Left ventricle myocardium inferior (tissue), 1 donor: ENCODE data around the gene TNFRSF1A. TPM values are rescaled to one million over a fixed set of nuclear protein-coding genes. Genes with fewer than 3 reads are reported as not detected.

Source experiments
- DNase-seq: peaks from one replicate; pipeline ENCODE4 v3.0.0-alpha.2; 2020
- H3K27ac ChIP-seq: fragments of 200-600 bp; replicated peaks from 2 replicates; pipeline ENCODE4 v1.8.0; 2021
- H3K27me3 ChIP-seq: fragments of 200-600 bp; 2 replicates; pipeline ENCODE4 v1.8.0; 2021; ENCODE audit warnings: low read depth
- H3K36me3 ChIP-seq: fragments of 200-600 bp; 2 replicates; pipeline ENCODE4 v1.8.0; 2021
- H3K4me1 ChIP-seq: fragments of 200-600 bp; 2 replicates; pipeline ENCODE4 v1.8.0; 2021
- H3K4me3 ChIP-seq: fragments of 200-600 bp; 2 replicates; pipeline ENCODE4 v1.8.0; 2021; ENCODE audit warnings: mild to moderate bottlenecking, moderate library complexity
- H3K9me3 ChIP-seq: fragments of 200-600 bp; replicated peaks from 2 replicates; pipeline ENCODE4 v1.8.0; 2021
- intact Hi-C: fragments of 100-400 bp; cut with micrococcal nuclease; formaldehyde crosslinking; loops from one replicate; pipeline ENCODE4 v1.11.0; 2022
- total RNA-seq: library from RNA; stranded (reverse); fragmentation: NEBNext Ultra II Directional; extraction: Animal tissue kit (Norgen Biotek cat#: 25700); gene quantifications from one replicate; pipeline ENCODE4 v1.2.1, GENCODE V29; 2021
- TF ChIP-seq, protein P1 (sequence below): fragments of 200-600 bp; IDR thresholded peaks from 2 replicates; pipeline ENCODE4 v1.8.0; 2021; ENCODE audit warnings: antibody characterized with exemption, mild to moderate bottlenecking, borderline replicate concordance
- donor health status: DM: no; HTN: yes; CAD: no; lungs with severe emphysema.

The TNFRSF1A gene
- total RNA-seq, 1 donor from 2014 or later: 45.6 TPM

DNA sequence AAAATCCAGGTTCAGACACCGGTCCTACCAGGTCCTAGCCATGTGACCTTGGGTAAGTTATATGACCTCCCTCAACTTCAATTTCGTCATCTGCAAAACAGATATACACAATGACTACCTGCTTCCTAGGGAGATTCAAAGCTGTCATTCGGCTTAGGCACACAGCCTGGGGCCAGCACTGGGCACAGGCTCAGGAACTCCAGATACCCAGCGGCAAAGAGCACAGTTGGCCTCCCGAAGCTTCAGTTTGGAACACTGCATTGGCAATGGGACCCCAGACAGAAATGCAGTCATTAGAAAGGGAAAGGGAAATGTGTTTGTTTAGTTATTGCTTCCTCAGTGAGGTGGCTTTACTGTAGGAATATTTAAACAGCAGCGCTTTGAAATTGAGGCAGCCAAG is 20.0 kb downstream of the TNFRSF1A start:
- Histone ChIP-seq H3K4me3 (no peak overlapping the region), H3K9me3 (no peaks in the 10 kb centered on the region), H3K36me3 (no peaks in the 10 kb centered on the region), H3K27ac (peak overlapping the region; percentile 83), H3K4me1 (peaks cover 53% of the 10 kb centered on the region), H3K27me3 (no peaks in the 10 kb centered on the region)
- no peak for DNase-seq
- TF ChIP-seq, protein P1, sequence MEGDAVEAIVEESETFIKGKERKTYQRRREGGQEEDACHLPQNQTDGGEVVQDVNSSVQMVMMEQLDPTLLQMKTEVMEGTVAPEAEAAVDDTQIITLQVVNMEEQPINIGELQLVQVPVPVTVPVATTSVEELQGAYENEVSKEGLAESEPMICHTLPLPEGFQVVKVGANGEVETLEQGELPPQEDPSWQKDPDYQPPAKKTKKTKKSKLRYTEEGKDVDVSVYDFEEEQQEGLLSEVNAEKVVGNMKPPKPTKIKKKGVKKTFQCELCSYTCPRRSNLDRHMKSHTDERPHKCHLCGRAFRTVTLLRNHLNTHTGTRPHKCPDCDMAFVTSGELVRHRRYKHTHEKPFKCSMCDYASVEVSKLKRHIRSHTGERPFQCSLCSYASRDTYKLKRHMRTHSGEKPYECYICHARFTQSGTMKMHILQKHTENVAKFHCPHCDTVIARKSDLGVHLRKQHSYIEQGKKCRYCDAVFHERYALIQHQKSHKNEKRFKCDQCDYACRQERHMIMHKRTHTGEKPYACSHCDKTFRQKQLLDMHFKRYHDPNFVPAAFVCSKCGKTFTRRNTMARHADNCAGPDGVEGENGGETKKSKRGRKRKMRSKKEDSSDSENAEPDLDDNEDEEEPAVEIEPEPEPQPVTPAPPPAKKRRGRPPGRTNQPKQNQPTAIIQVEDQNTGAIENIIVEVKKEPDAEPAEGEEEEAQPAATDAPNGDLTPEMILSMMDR: no peak
- intact Hi-C loops: no loop called here

DNA sequence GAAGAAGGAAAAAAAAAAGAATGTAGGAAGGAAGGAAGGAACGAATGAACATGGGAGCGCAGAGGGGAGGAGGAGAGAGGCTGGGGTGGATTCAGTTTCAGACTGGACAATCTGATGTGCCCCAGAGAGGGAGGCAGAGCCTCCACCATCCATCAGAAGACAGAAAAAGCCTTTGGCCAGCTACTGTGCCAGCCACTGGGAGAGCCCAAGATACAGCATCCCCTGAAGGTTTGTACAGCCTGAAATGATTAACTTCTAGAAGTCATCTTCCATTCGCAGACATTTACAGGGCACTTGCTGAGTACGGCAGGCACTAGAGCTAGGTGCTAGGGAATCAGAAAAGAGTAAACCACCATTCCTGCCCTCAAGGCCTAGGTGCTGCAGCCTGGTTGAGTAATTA is 22.4 kb downstream of the TNFRSF1A start:
- peaks cover 28% of the 10 kb centered on the region for H3K4me1 ChIP-seq
- DNase-seq: no peak
- intact Hi-C loops: no loop called here
- no peaks in the 10 kb centered on the region for H3K9me3 ChIP-seq
- no peak overlapping the region for H3K27ac ChIP-seq
- H3K4me3 ChIP-seq: no peak overlapping the region
- H3K27me3 ChIP-seq: no peaks in the 10 kb centered on the region
- TF ChIP-seq, protein P1: no peak
- H3K36me3 ChIP-seq: no peaks in the 10 kb centered on the region

DNA sequence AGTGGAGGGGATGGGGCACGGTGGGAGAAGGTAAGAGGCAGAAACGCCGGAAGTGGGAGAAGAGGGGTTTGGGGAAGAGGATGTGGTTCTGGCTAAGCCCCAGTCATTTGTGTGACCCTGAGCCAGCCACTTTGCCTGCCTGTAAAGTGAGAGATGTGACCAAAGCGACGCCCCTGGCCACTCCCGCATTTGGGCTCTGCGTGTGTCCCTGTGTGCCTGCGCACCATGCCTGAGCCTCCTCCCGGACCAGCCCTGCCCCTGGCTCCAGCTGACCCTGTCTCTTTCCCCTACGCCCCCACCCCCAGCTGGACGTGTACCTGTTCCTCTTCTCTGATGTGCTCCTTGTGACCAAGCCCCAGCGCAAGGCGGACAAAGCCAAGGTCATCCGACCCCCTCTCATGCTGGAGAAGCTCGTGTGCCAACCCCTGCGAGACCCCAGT is 23.4 kb downstream of the TNFRSF1A start:
- Histone ChIP-seq H3K27ac (no peak overlapping the region), H3K36me3 (no peaks in the 10 kb centered on the region), H3K4me3 (no peak overlapping the region), H3K4me1 (peaks cover 18% of the 10 kb centered on the region), H3K9me3 (no peaks in the 10 kb centered on the region), H3K27me3 (no peaks in the 10 kb centered on the region)
- intact Hi-C loops: no loop called here
- TF ChIP-seq, protein P1: no peak
- no peak for DNase-seq

DNA sequence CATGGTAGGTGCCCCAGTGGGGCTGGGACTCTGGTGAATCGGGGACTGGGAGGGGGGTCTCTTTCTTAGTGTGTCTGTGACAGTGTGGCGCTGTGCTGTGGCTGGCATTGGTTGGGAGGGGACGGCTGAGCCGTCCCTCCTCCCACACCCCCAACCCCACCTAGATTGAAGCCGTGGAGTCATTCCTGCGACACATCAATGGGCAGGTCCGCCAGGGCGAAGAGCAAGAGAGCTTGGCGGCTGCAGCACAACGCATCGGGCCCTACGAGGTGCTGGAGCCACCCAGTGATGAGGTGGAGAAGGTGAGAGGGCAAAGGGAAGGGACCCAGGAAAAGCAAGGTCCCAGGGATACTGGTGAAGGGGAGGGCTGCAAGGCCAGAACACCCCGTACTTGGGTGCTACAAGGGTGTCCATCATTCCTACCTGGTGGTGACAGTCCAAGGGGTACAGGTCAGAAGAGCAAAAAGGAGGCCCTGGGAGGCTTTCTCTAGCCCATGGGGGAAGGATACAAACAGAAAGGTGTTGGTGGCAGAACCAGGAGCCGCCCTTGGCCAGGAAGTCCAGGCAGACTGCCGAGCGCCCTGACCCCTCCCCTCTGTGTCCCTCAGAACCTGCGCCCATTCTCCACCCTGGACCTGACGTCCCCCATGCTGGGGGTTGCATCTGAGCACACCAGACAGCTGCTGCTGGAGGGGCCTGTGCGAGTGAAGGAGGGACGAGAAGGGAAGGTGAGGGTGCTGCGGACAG is 24.0 kb downstream of the TNFRSF1A start:
- peaks cover 15% of the 10 kb centered on the region for H3K4me1 ChIP-seq
- no peak overlapping the region for H3K27ac ChIP-seq
- no peaks in the 10 kb centered on the region for H3K27me3 ChIP-seq
- no peaks in the 10 kb centered on the region for H3K36me3 ChIP-seq
- no peaks in the 10 kb centered on the region for H3K9me3 ChIP-seq
- TF ChIP-seq, protein P1: no peak
- intact Hi-C loops: no loop called here
- no peak overlapping the region for H3K4me3 ChIP-seq
- DNase-seq: no peak

DNA sequence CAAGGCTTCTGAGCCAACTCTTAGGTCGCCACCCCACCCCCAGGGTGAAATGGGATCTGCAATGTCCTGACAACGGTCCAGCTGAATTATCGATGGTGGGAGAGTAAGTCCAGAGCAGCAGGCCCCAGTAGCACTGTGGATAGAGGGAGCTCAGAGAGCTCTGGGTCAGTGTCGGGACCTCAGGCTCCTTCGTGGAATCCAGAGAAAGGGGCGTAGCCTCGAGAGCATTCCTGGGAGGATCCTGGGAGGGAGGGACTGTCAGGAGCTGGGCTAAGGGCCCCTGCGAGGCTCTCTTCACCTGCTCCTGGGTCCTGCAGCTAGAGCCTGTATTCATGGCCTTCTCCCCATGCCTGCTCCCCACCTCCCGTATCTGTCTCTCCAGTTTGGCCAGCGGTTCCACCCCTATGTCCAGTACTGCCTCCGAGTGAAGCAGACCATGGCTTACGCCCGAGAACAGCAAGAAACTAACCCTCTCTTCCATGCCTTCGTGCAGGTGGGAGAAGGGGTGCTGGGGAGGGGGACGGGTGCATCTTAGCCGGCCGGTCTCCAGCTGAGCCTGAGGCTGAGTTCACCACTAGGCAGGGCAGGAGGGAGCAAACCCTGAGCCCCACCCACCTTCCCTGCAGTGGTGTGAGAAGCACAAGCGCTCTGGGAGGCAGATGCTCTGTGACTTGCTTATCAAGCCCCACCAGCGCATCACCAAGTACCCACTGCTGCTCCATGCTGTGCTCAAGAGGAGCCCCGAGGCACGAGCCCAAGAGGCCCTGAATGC is 24.8 kb downstream of the TNFRSF1A start:
- Histone ChIP-seq H3K27me3 (no peaks in the 10 kb centered on the region), H3K9me3 (no peaks in the 10 kb centered on the region), H3K36me3 (no peaks in the 10 kb centered on the region), H3K27ac (no peak overlapping the region), H3K4me1 (peaks cover 12% of the 10 kb centered on the region), H3K4me3 (no peak overlapping the region)
- DNase-seq: no peak
- intact Hi-C loops: no loop called here
- TF ChIP-seq, protein P1: no peak
